ENCODE results near the gene MORC3. TPM values are rescaled to one million over a fixed set of nuclear protein-coding genes. Genes with fewer than 3 reads are reported as not detected.

MORC3 gene
- total and polyA plus RNA-seq, 3 donors from 2014 or later = 21.4 to 48.0 (median 45.6) TPM

DNA sequence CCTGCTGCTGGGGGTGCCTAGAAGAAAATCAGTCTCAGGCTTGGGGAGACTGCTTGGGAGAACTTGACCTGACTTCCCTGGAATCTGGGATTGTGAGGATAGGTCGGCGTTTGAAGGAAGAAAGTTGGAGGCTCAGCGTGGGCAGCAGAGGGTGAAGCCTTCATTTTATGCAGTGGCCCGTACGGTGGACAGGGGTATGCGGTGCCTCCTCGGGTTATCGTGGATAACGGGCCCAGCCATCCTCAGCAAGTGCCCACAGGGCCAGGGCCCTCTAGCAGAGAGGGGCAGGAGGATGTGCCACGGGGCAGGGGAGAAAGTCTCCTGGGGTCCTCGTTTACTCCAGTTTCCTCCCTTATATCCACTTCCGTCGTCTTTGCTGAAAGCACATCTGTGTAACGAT is 99.2 kb downstream of the MORC3 start:
- DNase-seq = no peak
- no peaks in the 10 kb centered on the region for H3K27me3 ChIP-seq
- TF ChIP-seq CTCF (IDR thresholded peaks at IDR 0.05) (no peak), POLR2A (IDR thresholded peaks at IDR 0.05) (no peak)
- no peaks in the 10 kb centered on the region for H3K9me3 ChIP-seq
- H3K4me3 ChIP-seq = no peak overlapping the region
- intact Hi-C loops (cut with DNase I; ENCODE audit: low total_unique reads) = no loop called here
- H3K27ac ChIP-seq = no peak overlapping the region
- WGBS, 2 donors = 86 to 92% methylated on average over 14 of the region's 14 CpGs
- no peaks in the 10 kb centered on the region for H3K36me3 ChIP-seq (ENCODE audit: low read depth, missing control alignments)
- no peaks in the 10 kb centered on the region for H3K4me1 ChIP-seq

GRCh38 chr21:36419996-36420395 is 100.0 kb downstream of the MORC3 start:
- TF ChIP-seq CTCF (IDR thresholded peaks at IDR 0.05) = peak; percentile 58 to 81 (median 80)
- TF ChIP-seq POLR2A (IDR thresholded peaks at IDR 0.05) = no peak
- Histone ChIP-seq H3K27ac (no peak overlapping the region), H3K9me3 (no peaks in the 10 kb centered on the region), H3K27me3 (no peaks in the 10 kb centered on the region), H3K4me1 (no peaks in the 10 kb centered on the region), H3K36me3 (ENCODE audit: low read depth, missing control alignments) (no peaks in the 10 kb centered on the region), H3K4me3 (no peak overlapping the region)
- intact Hi-C loops (cut with DNase I; ENCODE audit: low total_unique reads) = no loop called here
- peak; percentile 86 for DNase-seq
- WGBS, 2 donors = 19 to 32% methylated on average over 8 of the region's 8 CpGs

DNA sequence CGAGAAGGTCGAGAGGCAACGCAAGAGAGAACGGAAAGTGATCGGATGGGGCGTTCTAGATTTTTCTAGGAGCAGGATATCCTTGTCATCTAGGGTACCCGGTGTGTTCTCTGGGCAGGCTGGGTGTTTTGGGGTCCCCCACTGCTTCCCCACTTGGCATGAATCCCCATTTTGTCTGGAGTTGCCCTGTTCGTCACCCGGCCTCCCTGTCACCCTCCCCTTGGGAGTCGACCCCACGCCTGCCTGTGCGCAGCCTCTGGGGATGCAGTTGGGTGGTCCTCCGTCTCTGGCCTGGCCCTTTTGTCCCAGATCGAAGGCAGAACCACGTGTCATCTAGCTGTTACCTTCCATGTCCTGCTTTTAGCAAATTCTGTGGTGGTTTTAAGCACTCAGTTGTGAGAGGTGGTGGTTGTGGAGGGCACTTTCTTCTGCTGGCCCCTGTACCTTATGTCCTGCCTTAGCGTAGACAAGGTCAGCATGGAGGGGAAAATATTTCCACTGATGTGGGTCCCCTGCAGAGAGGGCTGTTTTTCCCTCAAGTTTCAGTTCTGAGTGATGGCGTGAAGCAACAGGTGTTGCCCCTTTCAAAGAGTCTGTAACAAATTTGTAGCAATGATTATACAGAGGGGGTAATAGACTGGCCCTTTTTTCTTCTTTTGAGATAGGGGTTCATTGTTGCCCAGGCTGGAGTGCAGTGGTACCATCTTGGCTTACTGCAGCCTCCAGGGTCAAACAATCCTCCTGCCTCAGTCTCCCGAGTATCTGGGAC is 100.8 kb downstream of the MORC3 start:
- Histone ChIP-seq H3K4me1 (no peaks in the 10 kb centered on the region), H3K27me3 (no peaks in the 10 kb centered on the region), H3K9me3 (no peaks in the 10 kb centered on the region), H3K27ac (no peak overlapping the region), H3K36me3 (ENCODE audit: low read depth, missing control alignments) (no peaks in the 10 kb centered on the region), H3K4me3 (no peak overlapping the region)
- WGBS, 2 donors = 90 to 91% methylated on average over 17 to 18 of the region's 18 CpGs
- TF ChIP-seq POLR2A (IDR thresholded peaks at IDR 0.05) = no peak
- no peak for TF ChIP-seq CTCF (IDR thresholded peaks at IDR 0.05)
- DNase-seq = no peak
- intact Hi-C loops (cut with DNase I; ENCODE audit: low total_unique reads) = no loop called here

DNA sequence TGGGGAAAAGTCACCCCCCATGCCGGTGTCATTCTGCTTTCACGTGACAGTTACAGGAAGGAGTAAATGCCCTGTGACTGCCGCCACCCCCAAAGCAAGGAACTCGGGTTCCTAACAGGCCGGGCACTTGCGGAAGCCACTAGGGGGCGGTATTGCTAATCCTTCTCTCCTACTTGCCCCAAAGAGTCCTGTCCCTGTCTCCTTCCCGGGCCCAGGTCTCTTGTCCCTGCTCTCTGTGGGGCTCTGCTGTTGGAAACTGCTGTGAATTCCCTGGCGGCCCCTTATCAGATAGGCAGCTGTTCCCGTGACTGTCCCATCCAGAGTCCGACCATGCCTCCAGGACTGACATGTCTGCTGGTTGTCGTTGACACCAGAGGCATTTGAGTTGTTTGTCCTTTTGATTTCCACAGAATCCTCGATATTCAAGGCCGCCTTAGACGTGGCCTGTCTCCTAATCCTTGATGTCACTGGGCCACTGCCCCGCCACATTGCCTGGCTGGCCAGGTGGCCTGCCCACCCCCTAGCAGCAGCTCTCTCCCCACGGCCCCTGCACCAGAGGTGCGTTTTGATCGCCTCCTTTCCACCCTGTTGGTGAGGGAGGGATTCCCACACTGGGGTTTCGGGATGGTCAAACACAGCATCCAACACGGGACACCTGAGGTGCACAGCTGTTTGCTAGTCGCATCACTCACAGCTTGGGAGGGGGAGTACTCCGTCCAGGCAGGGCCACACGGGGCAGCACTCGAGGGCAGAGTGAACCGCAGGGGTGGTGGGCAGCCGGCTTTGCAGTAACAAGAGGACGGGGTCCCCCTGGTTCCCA is 102.5 kb downstream of the MORC3 start:
- no peaks in the 10 kb centered on the region for H3K36me3 ChIP-seq (ENCODE audit: low read depth, missing control alignments)
- intact Hi-C loops (cut with DNase I; ENCODE audit: low total_unique reads) = no loop called here
- no peaks in the 10 kb centered on the region for H3K9me3 ChIP-seq
- H3K4me3 ChIP-seq = no peak overlapping the region
- WGBS, 2 donors = 76 to 81% methylated on average over 19 to 27 of the region's 28 CpGs
- H3K4me1 ChIP-seq = no peaks in the 10 kb centered on the region
- no peaks in the 10 kb centered on the region for H3K27me3 ChIP-seq
- no peak overlapping the region for H3K27ac ChIP-seq
- peak; percentile 58 for DNase-seq
- TF ChIP-seq CTCF (IDR thresholded peaks at IDR 0.05) = peak; percentile 25 to 74 (median 41)
- TF ChIP-seq POLR2A (IDR thresholded peaks at IDR 0.05) = no peak

All from testis (tissue), 3 donors.